Coronary artery (tissue), 2 donors: ENCODE measurements around the gene BPIFA3.

Experiments
- DNase-seq: peaks from one replicate; pipeline ENCODE4 v3.0.0-alpha.2; 2017; ENCODE audit warnings: low spot score
- H3K27ac ChIP-seq, 2 donors: fragments of 200-600 bp; sonication (generic); one replicate each; pipeline ENCODE4 v1.5.1; 2016 to 2019
- H3K4me3 ChIP-seq: fragments of 200-600 bp; sonication (generic); 2 replicates; pipeline ENCODE4 v1.5.1; 2016; ENCODE audit warnings: mild to moderate bottlenecking, moderate library complexity
- CTCF ChIP-seq: fragments of 200-600 bp; sonication (generic); IDR thresholded peaks from one replicate; pipeline ENCODE4 v1.5.1; 2019; ENCODE audit warnings: antibody characterized with exemption

Gene BPIFA3

DNA sequence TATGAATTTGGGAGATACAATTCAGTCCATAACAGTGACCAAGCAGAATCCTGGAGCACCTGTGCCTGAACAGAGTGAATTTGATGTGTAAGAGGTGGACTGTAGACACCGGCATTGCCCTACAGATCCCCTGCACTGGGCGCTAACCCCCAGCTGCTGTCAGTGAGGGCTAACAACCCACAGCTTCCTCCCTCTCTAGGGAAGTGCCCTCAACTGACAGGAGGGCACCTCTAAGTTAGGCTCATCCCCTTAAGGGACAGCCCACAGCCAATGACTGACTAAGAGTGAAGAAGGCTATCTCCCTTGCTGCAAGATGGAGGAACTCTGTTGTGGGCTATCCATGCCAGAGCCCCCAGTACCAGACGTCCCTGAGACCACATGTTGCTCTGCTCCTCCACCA, 50.5 kb downstream of the BPIFA3 start:
- no peak for DNase-seq
- no peak for TF ChIP-seq CTCF
- H3K4me3 ChIP-seq = no peak overlapping the region
- no peak overlapping the region for H3K27ac ChIP-seq

DNA sequence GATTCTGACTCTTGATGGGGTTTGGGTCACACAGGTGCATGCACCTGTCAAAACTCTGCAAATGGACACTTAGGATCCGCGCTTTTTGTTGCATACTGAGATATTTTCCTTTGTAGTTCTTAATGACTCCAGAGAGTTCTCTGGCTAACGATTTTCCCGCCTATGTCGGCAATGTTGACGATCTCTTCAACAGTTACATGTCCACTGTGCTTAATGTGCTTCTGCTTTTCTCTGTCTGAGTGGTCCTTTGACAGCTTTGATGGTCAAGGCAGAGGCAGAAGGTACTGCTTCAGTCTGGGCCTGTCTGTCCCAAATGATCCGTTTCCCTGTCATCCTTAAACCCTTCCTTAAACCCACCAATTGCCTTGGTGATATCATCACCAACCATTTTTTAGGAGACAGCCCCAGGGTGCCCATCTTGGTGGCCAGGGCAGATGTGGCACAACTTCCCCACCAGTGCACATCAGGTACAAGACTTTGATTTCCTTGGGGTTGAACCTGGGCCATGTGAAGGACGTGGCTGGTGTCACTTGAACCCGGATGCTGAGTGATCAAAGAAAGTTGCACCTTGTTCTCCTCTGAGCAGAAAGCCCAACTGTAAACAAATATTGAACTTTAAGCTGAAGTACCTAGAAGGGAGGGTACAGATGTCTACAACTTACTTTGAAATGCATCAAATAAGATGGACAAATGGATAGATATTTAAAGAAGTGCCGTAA, 55.2 kb downstream of the BPIFA3 start:
- no peak overlapping the region for H3K27ac ChIP-seq
- no peak for DNase-seq
- no peak overlapping the region for H3K4me3 ChIP-seq
- no peak for TF ChIP-seq CTCF

DNA sequence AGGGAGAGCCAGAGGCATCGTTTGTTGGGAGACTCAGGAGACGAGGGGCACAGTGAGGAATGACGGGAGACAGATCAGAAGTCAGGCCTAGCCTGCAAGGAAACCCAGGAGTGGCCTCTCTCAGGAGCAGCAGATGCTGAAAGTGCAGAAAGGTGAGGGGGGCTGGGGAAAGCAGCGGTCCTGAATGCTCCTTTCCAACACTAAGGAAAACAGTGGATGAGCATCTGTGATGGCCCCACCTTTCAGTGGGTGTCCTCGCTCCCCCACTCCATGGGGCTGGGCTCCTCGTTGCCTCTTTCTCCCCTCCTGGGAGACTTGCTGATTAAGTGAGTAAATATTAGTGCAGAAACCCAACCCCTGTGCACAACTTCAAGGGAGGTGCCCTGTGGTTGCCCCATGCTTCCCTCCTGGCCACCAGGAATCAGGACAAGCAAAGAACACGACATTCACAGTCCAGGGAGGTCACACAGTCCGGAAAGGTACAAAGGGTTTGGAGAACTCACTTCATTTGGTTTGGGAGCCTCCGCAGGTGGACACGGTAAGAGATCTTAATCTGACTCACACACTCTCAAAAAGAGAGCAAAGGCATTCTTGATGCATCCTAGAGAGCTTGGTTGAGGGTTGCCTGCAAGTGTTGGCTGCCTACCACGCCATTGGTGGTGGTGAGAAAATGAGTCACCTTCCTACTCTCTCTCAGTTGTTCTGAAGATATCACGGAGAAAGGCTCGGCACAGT, 56.1 kb downstream of the BPIFA3 start:
- TF ChIP-seq CTCF = no peak
- no peak overlapping the region for H3K4me3 ChIP-seq
- no peak overlapping the region for H3K27ac ChIP-seq
- DNase-seq = no peak

- Histone ChIP-seq H3K4me3 (no peak overlapping the region), H3K27ac (no peak overlapping the region)
- no peak for TF ChIP-seq CTCF
- no peak for DNase-seq
Measured at GRCh38 chr20:33275215-33275614, 58.1 kb downstream of the BPIFA3 start.

GRCh38 chr20:33275871-33276270, 58.7 kb downstream of the BPIFA3 start:
- H3K4me3 ChIP-seq = no peak overlapping the region
- no peak overlapping the region for H3K27ac ChIP-seq
- no peak for TF ChIP-seq CTCF
- DNase-seq = no peak

DNA sequence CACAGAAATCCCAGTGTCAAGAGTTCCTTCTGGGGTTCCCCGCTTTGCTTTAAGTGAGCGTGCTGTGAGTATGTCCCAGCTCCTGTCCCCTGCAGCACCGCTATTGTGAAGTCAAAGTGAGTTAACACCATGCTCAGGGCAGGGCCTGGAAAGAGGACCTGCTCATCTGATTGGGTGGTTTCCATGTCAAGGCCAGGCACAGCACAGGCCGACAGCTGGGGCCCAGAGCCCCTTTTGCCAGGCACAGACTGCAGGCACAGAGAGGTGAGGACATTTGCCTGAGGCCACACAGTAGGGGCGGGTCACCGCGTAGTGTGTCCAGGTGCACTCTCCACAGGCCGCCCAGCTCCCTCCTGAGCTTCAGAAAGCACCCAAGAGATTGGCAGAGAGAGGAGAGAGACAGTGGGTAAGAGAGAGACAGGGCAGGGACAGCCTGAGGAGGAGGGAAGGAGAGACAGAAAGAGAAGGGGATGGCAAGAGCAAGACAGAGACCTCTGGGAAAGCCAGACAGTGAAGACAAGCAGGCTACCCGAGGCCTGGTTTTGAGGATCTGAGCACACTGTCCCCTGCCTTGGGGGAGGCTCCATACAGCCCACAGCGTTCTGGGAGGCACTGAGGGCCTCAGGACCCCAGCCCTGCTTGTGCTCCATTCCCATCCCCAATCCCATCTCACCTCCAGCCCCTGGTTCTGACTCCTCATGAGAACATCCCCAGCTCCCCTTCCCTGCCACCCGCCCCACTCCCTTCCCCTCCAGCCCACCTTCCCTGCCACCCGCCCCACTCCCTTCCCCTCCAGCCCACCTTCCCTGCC, 59.4 kb downstream of the BPIFA3 start:
- no peak for TF ChIP-seq CTCF
- Histone ChIP-seq H3K4me3 (no peak overlapping the region), H3K27ac (no peak overlapping the region)
- DNase-seq = no peak
